ENCODE results near the gene KASH5.

- TF ChIP-seq CTCF (IDR thresholded peaks at IDR 0.05): no peak
- TF ChIP-seq EZH2 (IDR thresholded peaks at IDR 0.05; ENCODE audit: borderline replicate concordance, insufficient read depth, low read depth, low read length, poor library complexity, severe bottlenecking): no peak
Measured at GRCh38 chr19:49364083-49364737, 23.8 kb upstream of the KASH5 start.

Data from B cell (primary cell).